Fibroblast of upper back skin (primary cell): Measurements from ENCODE around the gene SLC25A21.

Experiments
- DNase-seq: peaks from one replicate; pipeline ENCODE4 v3.0.0-alpha.2; 2013

The SLC25A21 gene

DNA sequence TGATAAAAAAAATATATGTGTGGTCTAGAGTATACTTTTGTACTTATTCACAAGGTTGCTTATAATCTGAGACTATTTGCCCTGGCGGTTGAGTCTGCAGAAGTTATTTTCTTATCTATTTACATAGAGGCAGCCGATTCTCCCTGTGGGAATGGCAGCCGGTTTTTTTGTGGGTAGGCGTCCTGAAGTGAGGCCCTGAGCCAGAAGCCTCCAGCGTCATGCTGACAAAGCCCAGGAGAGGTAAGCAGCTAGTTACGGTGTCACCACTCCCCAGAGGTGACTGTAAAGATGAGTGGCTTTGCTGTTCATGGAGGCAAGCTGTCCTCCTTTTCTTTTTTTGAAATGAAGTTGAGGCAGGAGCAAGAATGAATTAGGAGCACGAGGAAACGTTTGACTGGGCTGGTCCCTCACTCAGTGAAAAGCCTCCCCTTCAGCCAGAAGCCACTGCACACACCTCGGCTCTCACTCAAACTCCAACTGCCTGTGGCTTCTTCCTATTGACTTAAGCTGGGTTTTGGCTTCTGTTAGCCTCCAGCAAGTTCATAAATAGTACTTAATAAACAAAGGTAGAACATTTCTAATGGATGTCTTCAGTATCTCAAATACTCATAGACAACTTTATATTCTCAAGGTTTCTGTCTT lies 489.2 kb downstream of the SLC25A21 start:
- no peak for DNase-seq

DNA sequence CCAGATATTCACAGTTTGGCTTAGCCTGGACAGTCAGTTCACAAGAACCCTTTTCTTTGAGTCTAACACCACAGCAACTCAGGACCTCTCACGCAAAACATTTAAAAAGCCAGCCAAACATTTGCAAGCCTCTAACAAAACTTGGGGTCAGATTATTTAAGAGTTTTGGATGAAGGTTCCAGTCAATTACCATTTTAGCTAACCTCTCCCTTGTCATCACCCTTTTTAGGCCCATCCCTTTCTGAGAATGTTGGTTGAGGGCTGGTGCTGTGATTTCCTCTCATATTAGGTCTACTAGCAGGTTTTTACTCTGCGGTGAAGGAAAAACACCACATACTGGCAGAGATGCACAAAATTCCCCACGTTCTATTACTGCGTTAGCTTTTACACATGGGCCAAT lies 490.1 kb downstream of the SLC25A21 start:
- DNase-seq, result no peak

DNA sequence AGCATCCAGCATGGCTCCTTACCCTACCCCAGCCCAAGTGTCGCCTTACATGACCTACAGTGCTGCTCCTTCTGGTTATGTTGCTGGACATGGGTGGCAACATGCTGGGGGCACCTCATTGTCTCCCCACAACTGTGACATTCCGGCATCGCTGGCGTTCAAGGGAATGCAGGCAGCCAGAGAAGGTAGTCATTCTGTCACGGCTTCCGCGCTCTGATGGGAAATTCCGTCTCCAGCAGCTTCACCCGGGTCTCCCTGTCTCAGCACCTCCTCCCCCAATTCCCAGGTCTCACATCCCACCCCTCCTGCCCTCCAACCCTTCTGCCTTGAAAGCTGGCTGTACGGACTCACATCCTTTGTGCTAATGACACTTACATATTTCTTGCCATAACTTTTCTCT lies 496.2 kb downstream of the SLC25A21 start:
- DNase-seq, result no peak

DNA sequence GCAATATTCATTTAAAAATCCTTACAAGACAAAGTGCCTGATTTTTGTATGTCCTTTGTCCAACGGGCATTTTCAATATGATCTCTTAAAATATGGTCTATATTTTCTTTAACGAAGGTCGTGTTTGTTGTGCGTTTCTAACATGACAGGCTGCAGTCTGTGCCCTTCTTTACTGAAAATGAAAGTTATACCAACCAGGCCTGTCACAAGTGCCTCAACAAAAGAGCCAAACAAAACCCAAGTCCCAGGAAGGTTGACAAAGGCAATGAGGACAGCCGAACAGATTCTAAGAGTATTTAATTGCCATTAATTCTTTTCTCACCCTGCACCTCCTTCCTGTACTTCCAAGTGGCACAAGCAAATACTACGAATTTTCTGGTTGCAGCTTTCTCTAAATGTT lies 496.8 kb downstream of the SLC25A21 start:
- no peak for DNase-seq

DNA sequence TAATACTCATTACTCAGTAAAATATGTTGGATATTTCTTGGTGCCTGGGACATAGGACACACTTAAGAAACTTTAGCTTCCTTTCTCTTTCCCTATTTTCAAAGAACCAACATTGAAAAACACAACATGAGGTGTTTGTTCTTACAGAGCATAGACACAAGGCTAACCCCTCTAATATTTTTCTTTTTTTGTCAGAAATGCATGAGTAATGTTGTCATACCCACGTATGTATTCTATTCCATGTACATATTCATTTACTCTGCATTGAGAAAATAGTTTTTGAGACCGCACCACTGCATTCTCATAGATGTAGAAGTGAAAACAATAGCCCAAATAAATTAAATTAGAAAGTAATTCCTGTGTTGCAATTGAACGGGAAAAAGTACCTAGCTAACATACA lies 497.7 kb downstream of the SLC25A21 start:
- DNase-seq, result no peak

DNA sequence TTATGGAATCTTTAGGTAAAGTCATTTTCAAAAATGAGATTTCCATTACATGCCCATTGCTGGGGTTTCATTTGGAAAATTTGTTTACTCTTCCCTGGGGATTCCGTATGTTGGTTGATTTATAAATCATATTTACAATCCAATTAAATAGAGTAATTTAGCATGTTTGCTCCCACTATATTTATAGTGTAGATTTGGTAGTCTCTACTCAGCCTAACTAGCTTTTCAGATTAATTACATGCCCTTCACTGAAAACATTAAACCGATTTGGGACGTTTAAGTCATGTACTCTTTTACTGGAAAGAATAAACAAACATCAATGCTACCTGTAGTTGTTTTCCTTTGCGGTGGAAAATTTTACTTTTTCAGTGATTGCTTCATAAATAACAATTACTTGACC lies 500.3 kb downstream of the SLC25A21 start:
- DNase-seq, result no peak

DNA sequence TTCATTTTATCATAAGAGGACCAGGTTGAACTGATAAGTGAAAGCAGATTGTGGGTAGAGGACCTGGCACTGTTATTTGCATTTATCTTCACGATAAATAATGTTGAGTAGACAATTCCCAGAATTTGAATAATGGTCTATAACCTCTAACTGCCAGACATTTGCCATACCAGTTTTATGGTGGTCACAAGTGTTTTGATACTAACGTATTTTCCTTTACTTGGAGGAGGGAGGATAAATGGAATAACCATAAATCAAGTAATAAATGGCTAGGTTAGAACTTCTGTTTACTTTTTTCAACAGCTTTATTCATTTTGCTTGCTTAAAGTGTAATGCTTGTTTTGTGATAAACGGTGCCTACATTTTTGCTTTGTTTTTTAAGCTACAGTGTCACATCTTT lies 501.3 kb downstream of the SLC25A21 start:
- no peak for DNase-seq

DNA sequence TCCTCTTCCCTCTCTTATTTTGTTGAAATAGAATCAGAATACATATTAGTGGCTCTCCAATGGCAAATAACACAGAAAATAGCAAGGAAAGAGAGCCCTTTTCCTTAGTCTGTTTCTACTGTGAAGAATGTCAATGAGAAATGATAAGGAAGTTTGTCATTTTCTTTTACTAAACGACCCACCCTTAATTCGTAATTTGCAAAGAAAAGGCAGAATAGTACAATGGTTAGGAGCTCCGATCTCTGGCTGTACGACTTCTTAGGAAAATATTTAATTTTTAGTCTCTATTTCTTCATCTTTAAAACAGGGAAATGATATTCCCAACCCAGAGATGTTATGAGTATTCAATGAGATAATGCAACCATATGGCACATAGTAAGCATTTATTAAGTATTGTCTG lies 504.7 kb downstream of the SLC25A21 start:
- no peak for DNase-seq

DNA sequence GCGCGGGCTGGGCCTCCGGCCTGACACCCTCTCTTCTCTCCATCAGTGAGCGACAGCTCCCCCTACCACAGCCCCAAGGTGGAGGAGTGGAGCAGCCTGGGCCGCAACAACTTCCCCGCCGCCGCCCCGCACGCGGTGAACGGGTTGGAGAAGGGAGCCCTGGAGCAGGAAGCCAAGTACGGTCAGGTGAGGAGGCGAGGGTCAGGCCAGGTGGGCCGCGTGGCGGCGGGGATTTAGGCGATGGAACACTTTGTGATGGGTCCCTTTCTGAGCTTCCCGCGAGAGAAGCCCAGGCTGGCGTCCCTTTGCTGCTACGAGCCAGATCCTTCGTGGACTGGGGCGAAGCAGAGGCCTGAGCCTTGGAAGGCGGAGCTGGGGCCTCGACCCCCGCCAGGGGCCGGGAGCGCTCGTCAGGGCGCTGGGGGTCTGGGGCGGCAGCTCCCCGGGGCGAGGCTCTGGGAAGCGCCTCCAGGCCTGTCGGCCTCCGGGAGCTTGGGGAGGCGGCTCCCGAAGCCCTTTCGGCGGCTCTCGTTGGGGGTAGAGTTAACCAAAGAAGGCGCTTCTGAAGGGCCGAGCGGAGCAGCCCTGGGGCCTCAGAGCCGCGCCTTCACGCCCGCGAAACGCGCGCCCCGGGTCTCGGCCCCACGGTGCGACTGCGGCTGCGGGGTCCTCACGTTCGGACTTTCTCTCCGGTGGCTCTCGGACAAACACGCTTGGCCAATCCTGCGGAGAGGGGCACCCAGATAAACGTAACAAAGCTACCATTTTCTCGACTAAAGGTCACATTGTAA lies 505.8 kb downstream of the SLC25A21 start:
- DNase-seq, result no peak

DNA sequence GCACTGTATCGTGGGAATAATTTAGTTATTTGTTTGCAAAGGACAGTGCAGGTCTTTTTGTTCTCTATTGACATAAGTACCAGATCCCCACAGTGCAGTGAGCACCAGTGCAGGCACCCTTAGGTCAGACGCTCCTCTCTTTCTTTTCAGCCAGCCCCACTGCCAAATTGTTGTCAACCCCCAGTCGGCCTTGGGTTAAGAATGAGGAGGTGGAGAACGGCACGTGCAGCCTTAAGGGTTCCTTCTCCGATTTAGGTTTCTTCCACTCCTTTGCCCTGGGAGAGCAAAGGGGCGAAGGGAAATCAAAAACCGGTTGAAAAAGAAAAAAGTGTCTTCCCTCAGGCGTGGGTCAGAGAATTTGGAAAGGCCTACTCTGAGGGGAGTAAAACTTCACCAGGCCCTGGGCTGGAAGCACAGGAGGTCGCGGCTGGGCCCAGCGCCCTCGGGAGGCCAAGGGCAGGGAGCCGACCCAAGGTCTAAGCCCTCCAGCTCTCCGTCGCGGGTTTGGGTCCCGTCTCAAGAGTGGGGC lies 506.5 kb downstream of the SLC25A21 start:
- DNase-seq, result no peak

DNA sequence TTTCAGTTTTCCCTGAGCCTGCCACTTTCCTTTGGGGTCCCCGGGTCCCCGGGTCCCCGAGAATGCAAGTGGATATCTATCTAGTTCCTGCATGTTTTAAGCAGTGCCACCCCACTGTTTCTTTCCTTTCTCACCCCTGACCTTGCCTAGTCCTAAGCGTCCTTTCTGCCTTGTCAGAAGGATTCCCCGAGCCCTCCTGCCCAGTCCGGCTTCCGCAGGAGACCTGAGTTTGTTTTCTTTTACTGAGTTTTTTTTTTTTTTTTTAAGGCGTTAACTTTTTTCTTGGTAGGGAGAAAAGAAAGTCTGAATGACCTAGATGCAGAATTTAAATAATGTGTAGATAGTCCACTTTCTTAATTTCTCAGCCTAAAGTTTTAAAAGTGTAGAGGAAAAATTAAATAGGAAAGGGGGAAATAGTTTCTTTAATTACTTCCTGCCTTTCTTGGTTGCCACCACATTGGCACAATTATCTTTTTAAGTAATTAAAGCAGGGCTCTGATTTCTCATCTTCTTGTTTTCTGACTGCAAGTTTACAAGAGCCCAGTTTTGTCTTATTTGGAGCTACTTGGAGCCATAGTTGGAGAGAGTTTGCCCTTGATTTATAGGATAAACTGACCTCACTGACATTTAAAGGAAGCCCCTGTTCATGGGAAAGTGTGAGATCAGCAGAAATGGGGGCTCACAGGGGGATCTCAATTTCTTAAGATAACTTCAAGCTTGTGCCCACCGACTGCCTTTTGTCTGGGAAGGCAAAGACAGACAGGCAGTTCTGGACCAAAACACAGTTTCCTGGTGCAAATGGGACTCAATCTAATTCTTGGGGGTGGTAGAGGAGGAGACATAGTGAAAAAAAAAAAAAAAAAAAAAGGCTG lies 507.8 kb downstream of the SLC25A21 start:
- no peak for DNase-seq

DNA sequence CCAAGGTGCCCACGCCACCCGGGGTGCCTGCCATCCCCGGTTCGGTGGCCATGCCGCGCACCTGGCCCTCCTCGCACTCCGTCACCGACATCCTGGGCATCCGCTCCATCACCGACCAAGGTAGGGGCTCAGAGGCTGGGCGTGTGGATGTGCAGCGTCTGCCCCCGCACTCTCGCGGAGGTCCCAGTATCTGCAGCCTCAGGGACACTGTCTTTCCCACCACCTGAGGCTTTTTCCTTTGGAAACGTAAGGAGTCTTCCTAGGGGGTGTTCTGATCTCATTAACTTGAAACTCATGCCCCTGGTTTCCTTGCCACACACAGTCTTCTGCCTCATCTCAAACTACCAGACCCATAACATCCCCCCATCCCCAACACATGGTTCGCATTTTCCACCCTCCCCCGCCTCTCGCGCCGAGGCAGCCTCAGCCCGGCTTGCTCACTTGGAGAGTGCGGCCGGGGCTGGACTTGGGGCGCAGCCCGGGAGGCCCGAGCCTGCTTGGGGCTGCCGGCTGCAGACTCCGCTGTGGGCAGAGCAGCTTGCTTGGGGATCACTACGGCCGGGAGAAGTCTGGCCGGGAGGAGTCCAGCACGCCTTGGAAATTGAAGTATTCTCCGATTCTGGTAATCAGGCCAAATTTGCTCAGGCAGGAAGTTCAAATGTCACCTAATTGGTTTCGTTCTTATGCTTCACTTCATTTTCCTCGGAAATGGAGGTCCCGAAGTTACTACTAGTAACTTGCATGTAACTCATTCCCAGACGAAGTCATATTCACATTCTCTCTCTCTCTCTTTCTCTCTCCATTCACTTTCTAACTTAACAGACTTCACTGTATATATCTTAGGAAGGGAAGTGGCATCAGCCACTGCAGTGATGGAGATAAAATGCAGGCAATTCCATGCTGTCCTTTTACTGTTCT lies 508.7 kb downstream of the SLC25A21 start:
- peak; percentile 21 for DNase-seq

DNA sequence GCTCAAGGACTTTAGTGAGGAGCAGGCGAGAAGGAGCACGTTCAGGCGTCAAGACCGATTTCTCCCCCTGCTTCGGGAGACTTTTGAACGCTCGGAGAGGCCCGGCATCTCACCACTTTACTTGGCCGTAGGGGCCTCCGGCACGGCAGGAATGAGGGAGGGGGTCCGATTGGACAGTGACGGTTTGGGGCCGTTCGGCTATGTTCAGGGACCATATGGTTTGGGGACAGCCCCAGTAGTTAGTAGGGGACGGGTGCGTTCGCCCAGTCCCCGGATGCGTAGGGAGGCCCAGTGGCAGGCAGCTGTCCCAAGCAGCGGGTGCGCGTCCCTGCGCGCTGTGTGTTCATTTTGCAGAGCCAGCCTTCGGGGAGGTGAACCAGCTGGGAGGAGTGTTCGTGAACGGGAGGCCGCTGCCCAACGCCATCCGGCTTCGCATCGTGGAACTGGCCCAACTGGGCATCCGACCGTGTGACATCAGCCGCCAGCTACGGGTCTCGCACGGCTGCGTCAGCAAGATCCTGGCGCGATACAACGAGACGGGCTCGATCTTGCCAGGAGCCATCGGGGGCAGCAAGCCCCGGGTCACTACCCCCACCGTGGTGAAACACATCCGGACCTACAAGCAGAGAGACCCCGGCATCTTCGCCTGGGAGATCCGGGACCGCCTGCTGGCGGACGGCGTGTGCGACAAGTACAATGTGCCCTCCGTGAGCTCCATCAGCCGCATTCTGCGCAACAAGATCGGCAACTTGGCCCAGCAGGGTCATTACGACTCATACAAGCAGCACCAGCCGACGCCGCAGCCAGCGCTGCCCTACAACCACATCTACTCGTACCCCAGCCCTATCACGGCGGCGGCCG lies 509.6 kb downstream of the SLC25A21 start:
- no peak for DNase-seq

DNA sequence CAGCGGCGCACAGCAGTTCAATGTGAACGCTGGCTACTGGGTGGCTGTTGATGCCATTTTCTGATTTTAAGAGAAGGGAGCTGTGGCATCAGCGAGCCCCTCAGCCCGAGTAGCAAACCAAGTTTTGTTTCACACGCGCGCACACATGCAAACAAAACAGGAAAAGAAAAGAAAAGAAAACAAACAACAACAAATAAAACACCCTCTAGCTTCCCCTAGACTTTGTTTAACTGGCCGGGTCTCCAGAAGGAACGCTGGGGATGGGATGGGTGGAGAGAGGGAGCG lies 510.2 kb downstream of the SLC25A21 start:
- DNase-seq, result no peak

DNA sequence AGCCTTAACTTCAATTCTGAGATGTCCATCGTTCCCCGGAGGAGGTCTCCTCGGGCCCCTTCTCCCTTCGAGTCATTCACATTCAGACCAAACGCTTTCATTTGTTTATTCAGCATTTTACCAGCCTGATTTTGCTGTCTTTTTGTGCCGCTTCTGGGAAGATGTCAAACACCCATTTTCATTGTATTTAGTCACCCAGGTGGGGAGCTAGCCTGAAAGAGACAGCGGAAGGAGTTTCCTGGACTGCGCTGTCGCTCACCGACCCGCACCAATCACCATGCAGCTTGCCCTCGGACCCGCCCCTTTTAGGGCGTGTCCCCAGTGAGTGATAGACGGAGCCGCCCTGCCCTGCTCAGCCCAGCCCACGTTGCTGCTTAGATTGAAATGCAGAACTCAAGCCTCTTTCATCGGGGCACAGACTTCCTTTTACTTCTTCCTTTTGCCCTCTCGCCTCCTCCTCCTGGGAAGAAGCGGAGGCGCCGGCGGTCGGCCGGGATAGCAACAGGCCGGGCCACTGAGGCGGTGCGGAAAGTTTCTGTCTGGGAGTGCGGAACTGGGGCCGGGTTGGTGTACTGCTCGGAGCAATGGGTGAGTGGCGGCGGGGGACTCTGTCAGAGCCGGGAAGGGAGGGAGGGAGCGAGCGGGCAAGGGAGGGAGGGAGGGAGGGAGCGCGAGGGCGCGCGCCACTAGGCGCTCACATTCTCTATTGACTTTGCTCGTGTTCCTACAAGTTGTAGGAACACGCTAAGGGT lies 510.7 kb downstream of the SLC25A21 start, which contains the start of gene PAX9:
Gene PAX9, plus strand, starts transcription at position 355 of the 752 bp plus-strand sequence. Its CDS starts 230 bp downstream, at position 585.
- peak; percentile 72 for DNase-seq

DNA sequence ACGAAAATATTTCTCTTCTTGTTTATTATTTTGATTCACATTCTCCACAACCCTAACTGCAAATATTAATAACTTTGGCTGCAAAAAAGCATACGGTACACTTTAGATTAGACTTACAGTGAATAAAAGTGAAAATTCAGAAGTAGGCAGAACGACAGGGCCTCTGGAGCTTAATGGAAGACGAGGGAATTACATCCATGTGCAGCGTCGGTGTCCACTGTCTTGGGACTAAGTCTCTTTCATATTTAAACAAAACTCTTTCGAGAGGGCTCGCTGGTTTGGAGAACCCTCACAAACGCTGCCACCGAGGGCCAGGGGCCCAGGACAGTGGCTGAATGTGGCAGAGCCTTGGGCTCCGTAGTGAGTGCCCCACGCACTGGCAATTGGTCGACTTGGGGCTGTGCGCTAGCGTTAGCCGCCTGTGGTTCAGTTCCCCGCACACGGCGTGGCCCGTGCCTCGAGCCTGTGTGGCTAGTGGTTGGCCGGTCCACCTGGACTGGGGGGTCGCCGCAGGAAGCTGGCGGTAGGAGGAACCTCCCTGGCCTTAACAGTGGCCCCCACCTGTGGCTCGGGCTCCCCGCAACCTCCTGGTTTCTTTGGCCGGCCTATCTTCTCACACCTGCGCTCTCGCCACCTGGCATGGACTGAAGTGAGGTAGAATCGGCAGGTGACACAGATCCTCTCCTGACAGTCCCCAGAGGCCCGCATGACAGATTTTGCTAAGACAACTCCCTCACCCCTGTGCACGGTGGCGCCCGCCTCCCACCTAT lies 511.5 kb downstream of the SLC25A21 start:
- DNase-seq, result no peak

DNA sequence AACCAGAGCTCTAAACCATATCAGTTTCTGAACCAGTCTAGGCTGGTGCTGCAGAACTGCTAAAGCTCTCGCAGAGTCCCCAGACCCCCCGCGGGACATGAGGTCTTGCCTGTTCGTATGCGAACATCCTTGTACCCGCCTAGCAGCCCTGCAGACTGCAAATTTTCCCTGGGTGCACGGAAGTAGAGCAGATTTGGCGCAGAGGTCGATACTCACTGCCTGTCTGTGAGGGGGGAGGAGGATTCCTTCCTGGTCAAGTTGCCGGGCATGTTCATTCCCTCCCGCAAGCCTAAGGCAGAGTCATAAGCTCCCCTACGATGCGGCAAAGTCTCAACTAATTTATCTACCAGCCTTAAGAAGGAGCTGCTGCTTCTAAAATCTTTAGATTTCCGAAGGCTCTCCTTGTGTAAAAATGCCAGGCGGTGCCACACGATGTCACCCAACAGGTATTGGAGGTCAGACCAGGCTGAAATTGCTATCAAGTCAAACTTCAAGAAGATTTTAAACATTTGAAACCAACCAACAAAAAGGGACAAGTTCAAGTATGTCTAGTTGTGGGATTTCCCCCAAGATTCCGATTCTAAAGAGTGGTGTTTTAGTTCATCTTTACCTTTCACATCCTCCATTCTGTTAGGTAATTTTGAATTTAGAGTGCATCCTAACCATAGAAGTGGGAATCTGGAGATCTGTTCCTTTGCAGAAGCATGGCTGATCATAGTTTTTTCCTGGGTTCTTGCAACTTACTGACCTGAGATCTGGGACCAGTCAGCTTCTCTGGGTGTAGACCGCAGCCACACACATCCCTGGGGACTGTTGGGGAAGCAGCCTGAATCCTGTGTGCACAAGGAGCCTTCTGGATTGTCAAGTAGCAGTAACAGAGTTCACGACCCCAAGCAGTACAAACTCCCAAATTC lies 512.3 kb downstream of the SLC25A21 start:
- DNase-seq, result no peak

DNA sequence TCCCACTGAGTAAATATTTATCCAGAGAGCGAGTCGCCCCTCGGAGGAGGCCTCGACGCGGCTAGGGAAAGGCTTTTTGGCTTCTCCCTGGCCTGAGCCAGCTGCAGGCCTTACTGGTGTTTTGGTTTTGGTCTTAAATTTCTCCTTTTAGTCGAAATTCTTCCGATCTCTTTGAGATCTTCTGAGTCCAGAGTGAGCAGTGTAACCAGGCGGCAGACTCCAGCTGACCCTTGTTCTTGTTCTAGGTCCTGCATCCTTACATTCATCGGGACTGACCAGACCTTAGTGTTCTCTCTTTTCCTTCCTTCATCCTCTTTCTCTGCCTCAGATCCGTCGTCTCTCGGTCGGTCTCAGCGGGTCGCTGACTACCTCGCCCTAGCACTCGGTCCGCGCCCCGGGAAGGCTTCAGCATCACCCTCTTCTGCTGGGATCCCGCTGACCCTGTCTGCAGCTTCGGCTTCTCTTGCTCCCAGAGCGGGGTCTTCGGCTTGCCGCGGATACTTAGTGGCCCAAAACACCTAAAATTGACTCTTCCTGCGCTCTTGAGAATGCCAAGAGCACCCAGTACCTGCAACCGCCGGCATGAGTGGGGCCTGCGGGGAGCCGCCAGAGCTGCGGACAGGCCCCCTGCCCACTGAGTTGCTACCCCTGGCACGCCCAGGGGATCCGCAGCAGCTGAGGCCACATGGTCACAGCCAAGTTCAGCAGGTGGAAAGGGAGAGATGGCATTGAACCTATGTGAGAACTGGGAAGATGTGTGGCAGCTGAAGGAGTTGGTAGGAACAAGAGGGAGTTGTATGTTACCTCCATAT lies 513.2 kb downstream of the SLC25A21 start:
- no peak for DNase-seq
